Measurements from ENCODE around the gene PIK3CD.

DNA sequence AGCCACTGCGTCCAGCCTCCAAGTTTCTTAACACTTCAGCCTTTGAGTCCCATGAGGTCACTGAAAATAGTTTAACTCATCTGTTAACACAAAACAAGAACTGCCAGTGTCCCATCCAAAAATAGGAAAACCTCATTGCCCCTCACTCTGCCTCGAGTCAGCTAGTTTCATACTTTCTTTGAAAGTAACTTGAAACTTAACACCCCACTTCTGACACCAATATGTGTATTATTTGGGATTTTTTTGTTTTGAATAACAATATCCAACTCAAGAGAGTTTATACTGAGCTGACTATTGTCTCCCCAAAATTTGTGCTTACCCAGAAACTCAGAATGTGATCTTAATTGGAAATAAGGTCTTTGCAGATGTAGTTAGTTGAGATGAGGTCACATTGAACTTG, 16.9 kb upstream of the PIK3CD start:
- TF ChIP-seq EZH2 (IDR thresholded peaks at IDR 0.05; ENCODE audit: low read length, unreplicated experiment) (no peak), EZH2phosphoT487 (IDR thresholded peaks at IDR 0.05; ENCODE audit: borderline replicate concordance, low read length) (no peak)
- TF ChIP-seq, protein P1, sequence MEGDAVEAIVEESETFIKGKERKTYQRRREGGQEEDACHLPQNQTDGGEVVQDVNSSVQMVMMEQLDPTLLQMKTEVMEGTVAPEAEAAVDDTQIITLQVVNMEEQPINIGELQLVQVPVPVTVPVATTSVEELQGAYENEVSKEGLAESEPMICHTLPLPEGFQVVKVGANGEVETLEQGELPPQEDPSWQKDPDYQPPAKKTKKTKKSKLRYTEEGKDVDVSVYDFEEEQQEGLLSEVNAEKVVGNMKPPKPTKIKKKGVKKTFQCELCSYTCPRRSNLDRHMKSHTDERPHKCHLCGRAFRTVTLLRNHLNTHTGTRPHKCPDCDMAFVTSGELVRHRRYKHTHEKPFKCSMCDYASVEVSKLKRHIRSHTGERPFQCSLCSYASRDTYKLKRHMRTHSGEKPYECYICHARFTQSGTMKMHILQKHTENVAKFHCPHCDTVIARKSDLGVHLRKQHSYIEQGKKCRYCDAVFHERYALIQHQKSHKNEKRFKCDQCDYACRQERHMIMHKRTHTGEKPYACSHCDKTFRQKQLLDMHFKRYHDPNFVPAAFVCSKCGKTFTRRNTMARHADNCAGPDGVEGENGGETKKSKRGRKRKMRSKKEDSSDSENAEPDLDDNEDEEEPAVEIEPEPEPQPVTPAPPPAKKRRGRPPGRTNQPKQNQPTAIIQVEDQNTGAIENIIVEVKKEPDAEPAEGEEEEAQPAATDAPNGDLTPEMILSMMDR (conservative IDR thresholded peaks at IDR 0.05; ENCODE audit: low read depth, low read length): no peak
